Cardiac fibroblast (primary cell): ENCODE results near the gene GDE1.

Experiments used
- DNase-seq, 2 donors: peaks; one replicate each; pipeline versions ENCODE4 v3.0.0 to v3.0.0-alpha.2; 2010; ENCODE audit warnings: low read depth in 2 of 2
- H3K4me3 ChIP-seq, 2 donors: replicated peaks in 1 of 2; 1 replicate in 1 of 2; 2 replicates in 1 of 2; pipeline ENCODE4 v1.5.1; 2011; ENCODE audit warnings: low read depth in 2 of 2, low read length in 2 of 2, mild to moderate bottlenecking in 2 of 2, moderate library complexity in 1 of 2
- TF ChIP-seq, protein P1 (sequence below): IDR thresholded peaks from one replicate; pipeline ENCODE4 v1.5.1; 2011; ENCODE audit warnings: low read depth, mild to moderate bottlenecking, low read length, inconsistent platforms

The GDE1 gene

DNA sequence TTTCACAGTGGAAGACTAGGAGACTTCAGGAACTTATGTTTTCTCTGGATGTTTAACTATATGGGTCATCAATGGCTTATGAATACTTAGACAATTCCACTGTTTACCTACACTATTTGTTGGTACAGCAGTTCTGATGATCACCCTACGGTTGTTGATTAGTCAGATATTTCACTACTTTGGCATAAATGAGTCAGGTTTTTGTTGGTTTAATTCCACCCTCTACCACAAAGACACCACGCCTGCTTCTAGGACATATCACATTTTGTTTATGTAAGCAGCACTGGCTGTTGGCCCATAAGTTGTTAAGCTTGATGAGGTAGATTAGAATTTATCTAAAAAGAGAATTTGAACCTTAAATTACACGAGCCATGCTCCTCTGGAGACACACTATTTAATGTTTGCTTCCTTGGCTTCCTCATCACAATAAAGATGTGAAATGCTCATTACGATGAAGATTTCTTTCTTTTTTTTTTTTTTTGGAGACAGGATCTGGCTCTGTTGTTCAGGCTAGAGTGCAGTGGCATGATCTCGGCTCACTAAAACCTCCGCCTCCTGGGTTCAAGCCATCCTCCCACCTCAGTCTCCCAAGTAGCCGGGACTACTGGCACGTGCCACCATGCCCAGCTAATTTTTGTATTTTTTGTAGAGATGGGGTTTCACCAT lies 4.3 kb downstream of the GDE1 start:
- no peak overlapping the region for H3K4me3 ChIP-seq
- peak in 1 of 2 donors; percentile 72 for DNase-seq
- TF ChIP-seq, protein P1, sequence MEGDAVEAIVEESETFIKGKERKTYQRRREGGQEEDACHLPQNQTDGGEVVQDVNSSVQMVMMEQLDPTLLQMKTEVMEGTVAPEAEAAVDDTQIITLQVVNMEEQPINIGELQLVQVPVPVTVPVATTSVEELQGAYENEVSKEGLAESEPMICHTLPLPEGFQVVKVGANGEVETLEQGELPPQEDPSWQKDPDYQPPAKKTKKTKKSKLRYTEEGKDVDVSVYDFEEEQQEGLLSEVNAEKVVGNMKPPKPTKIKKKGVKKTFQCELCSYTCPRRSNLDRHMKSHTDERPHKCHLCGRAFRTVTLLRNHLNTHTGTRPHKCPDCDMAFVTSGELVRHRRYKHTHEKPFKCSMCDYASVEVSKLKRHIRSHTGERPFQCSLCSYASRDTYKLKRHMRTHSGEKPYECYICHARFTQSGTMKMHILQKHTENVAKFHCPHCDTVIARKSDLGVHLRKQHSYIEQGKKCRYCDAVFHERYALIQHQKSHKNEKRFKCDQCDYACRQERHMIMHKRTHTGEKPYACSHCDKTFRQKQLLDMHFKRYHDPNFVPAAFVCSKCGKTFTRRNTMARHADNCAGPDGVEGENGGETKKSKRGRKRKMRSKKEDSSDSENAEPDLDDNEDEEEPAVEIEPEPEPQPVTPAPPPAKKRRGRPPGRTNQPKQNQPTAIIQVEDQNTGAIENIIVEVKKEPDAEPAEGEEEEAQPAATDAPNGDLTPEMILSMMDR: no peak

GRCh38 chr16:19515757-19516156 lies 6.1 kb downstream of the GDE1 start:
- no peak for DNase-seq
- TF ChIP-seq, protein P1: no peak
- H3K4me3 ChIP-seq: no peak overlapping the region

DNA sequence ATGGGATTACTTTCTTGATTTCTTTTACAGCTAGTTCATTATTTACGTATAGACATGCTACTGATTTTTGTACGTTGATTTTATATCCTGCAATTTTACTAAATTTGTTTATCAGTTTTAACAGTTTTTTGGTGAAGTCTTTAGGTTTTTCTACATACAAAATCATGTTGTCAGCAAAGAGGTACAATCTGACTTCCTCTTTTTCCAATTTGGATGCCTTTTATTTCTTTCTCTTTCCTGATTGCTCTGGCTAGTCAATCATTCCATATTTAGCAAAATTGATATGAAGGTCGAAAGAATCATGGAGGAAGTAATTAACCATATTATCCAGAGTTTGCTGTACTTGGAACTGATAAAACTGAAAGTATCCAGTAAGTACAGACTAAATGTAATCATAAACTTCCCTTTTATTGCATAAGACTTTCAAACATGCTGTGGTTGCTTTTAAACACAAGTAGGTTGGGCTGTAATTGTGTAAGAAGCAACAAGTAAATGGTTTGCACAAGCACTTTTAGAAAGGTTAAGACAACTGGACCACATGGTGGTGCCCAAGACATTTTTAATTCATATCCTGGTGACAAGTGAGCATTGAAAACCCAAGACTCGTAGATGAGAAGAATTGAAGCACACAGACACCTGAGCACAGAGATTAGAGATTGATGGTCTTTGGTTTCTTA lies 8.4 kb downstream of the GDE1 start:
- no peak overlapping the region for H3K4me3 ChIP-seq

GRCh38 chr16:19512297-19512696 lies 9.6 kb downstream of the GDE1 start:
- H3K4me3 ChIP-seq: no peak overlapping the region
- TF ChIP-seq, protein P1: no peak
- DNase-seq: no peak

More for the DNA sequence above, 8.4 kb downstream of the GDE1 start:
- DNase-seq: peak in 1 of 2 donors; percentile 10
- TF ChIP-seq, protein P1: no peak

- H3K4me3 ChIP-seq: no peak overlapping the region
- no peak for DNase-seq
- TF ChIP-seq, protein P1: no peak
Observed at GRCh38 chr16:19507867-19508266, 14.0 kb downstream of the GDE1 start.

GRCh38 chr16:19506965-19507364 lies 14.9 kb downstream of the GDE1 start:
- TF ChIP-seq, protein P1: no peak
- no peak for DNase-seq
- H3K4me3 ChIP-seq: no peak overlapping the region
